MM.1S (cell line): ENCODE results near the gene MAP3K15.

Experiments used
- EZH2 ChIP-seq: fragments of 300-600 bp; sonication (generic); optimal IDR thresholded peaks from 2 replicates; pipeline ENCODE3; 2017; ENCODE audit warnings: low read depth, mild to moderate bottlenecking, antibody characterized with exemption, low read length, mixed read lengths
- EZH2phosphoT487 ChIP-seq: fragments of 300-600 bp; sonication (generic); IDR thresholded peaks from 2 replicates; pipeline ENCODE4 v1.6.1; 2018; ENCODE audit warnings: antibody characterized with exemption, low read length
- TF ChIP-seq, protein P1 (sequence below): fragments of 300-600 bp; sonication (generic); IDR thresholded peaks from 2 replicates; pipeline ENCODE4 v1.5.1; 2016; ENCODE audit warnings: antibody characterized with exemption, low read length, mixed read lengths

DNA sequence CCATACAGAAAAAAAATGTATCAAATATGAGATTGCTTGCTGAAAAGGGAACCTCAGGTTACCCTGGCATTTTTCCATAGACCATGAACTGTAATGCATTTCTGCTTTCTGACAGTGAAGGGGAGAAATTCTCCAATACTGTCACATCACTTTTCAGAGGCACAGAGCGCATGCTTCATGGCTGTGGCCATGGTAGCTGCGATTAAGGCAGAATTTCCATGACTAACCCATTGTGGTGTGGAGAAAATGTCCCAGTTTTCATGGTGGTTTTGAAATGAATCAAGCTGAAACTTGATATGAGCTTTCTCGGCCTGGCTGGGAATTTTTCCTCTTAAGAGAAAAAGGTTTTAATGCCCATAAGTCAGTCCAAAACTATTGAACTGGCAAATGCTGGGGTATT lies 39.5 kb upstream of the MAP3K15 start:
- TF ChIP-seq EZH2 (no peak), EZH2phosphoT487 (no peak)
- TF ChIP-seq, protein P1, sequence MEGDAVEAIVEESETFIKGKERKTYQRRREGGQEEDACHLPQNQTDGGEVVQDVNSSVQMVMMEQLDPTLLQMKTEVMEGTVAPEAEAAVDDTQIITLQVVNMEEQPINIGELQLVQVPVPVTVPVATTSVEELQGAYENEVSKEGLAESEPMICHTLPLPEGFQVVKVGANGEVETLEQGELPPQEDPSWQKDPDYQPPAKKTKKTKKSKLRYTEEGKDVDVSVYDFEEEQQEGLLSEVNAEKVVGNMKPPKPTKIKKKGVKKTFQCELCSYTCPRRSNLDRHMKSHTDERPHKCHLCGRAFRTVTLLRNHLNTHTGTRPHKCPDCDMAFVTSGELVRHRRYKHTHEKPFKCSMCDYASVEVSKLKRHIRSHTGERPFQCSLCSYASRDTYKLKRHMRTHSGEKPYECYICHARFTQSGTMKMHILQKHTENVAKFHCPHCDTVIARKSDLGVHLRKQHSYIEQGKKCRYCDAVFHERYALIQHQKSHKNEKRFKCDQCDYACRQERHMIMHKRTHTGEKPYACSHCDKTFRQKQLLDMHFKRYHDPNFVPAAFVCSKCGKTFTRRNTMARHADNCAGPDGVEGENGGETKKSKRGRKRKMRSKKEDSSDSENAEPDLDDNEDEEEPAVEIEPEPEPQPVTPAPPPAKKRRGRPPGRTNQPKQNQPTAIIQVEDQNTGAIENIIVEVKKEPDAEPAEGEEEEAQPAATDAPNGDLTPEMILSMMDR = no peak
